ENCODE data around the gene RS1. TPM values are rescaled to one million over a fixed set of nuclear protein-coding genes. Genes with fewer than 3 reads are reported as not detected.

The RS1 gene
- total and polyA plus RNA-seq, 10 of the 15 experiments (the other 5 are each of a cell fraction or from before 2014, with no cell fraction given): 0.04 to 0.26 TPM; not detected in 8

DNA sequence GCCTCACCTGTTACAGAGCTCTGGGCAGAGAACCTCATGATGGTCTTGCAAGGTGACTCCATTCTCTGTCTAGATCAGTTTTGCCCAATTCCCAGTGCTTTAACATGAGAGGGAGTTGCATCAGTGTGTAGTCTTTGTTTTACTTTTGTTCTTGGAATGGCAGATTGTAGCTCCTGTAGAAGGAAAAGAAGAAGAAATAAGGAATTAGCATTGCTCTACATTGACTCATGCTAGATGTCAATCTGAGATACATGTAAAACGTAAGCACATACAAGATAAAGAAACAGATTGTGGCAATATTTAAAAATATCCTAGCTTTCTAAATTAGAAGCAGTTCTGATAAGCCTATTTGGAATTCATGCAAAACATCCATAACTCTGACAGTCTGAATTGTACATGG, 19.5 kb upstream of the RS1 start:
- DNase-seq (ENCODE audit: low read depth, low spot score): no peak
- POLR2A ChIA-PET: interaction anchor here (0.7 kb wide), 1 partner anchor 17 kb away, joined by 3 read pairs; no protein-coding TSS in a partner anchor
- in situ Hi-C loops (cut with MboI) (no loop called here), intact Hi-C loops (cut with micrococcal nuclease; ENCODE audit: unreplicated experiment) (no loop called here)
- no peak overlapping the region for H3K9ac ChIP-seq (ENCODE audit: control insufficient read depth, insufficient read depth, low read length)
- no peaks in the 10 kb centered on the region for H3K36me3 ChIP-seq (ENCODE audit: control insufficient read depth in 2 of 2, insufficient read depth in 2 of 2, low read length in 1 of 2)
- H3K9me3 ChIP-seq (replicated peaks; ENCODE audit: control insufficient read depth, insufficient read depth, low read length): no peaks in the 10 kb centered on the region; the same call in 2 of the 3 replicates
- TF ChIP-seq BACH1 (IDR thresholded peaks at IDR 0.05; ENCODE audit: borderline replicate concordance) (no peak), NRF1 (conservative IDR thresholded peaks at IDR 0.05; ENCODE audit: low read depth, low read length) (no peak), GATAD2B (conservative IDR thresholded peaks at IDR 0.05; ENCODE audit: low read depth) (no peak), YBX1 (IDR thresholded peaks at IDR 0.05) (no peak), ETV6 (conservative IDR thresholded peaks at IDR 0.05 in 1 of 2, IDR thresholded peaks at IDR 0.05 in 1 of 2; ENCODE audit: borderline replicate concordance in 1 of 2, low read depth in 1 of 2) (no peak), SMAD5 (IDR thresholded peaks at IDR 0.05; ENCODE audit: low read depth) (no peak), RB1 (IDR thresholded peaks at IDR 0.05; ENCODE audit: borderline replicate concordance) (no peak), CHD1 (IDR thresholded peaks at IDR 0.05; ENCODE audit: low read depth, low read length) (no peak), HDAC6 (IDR thresholded peaks at IDR 0.05; ENCODE audit: unreplicated experiment) (no peak), HDAC2 (IDR thresholded peaks at IDR 0.05) (no peak), POU2F2 (IDR thresholded peaks at IDR 0.05; ENCODE audit: borderline replicate concordance, low read depth, low read length) (no peak), TCF3 (IDR thresholded peaks at IDR 0.05; ENCODE audit: borderline replicate concordance, insufficient read depth, low read depth, low read length) (no peak), POLR2A (IDR thresholded peaks at IDR 0.05; ENCODE audit: low read depth, low read length) (no peak), SREBF2 (IDR thresholded peaks at IDR 0.05; ENCODE audit: low read length) (no peak), ZBED1 (IDR thresholded peaks at IDR 0.05; ENCODE audit: borderline replicate concordance) (no peak), RCOR1 (conservative IDR thresholded peaks at IDR 0.05; ENCODE audit: low read depth, low read length) (no peak)
- TF ChIP-seq, protein P1, sequence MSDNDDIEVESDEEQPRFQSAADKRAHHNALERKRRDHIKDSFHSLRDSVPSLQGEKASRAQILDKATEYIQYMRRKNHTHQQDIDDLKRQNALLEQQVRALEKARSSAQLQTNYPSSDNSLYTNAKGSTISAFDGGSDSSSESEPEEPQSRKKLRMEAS (IDR thresholded peaks at IDR 0.05; ENCODE audit: low read depth, low read length): no peak
- H3K27ac ChIP-seq (ENCODE audit: control insufficient read depth, insufficient read depth): no peak overlapping the region
- H3K79me2 ChIP-seq (ENCODE audit: control insufficient read depth, insufficient read depth, low read length): no peaks in the 10 kb centered on the region
- ATAC-seq: no peak
- CTCF ChIA-PET: interaction anchor here (0.8 kb wide), 1 partner anchor 195 kb away, joined by 4 read pairs; no protein-coding TSS in a partner anchor
- no peak overlapping the region for H2AFZ ChIP-seq (ENCODE audit: control insufficient read depth, low read depth, low read length)
- WGBS (ENCODE audit: insufficient coverage, insufficient replicate concordance, low lambda C conversion rate, missing lambda C conversion rate): 0% methylated on average over 1 of the region's 1 CpG
- RAD21 ChIA-PET (ENCODE audit: unreplicated experiment): no interaction called here
- no peak overlapping the region for H3K4me3 ChIP-seq
- H3K4me1 ChIP-seq (ENCODE audit: control insufficient read depth, insufficient read depth, low read length): no peaks in the 10 kb centered on the region; the same call in 1 of the 2 replicates
- BruUV-seq (replicated peaks): no TSS peak
- H3K27me3 ChIP-seq (replicated peaks in 1 of 2; ENCODE audit: control insufficient read depth in 2 of 2, insufficient read depth in 2 of 2, low read length in 1 of 2): no peaks in the 10 kb centered on the region
- H4K20me1 ChIP-seq (ENCODE audit: control insufficient read depth, insufficient read depth): no peaks in the 10 kb centered on the region
- no peak overlapping the region for H3K4me2 ChIP-seq (ENCODE audit: control insufficient read depth, insufficient read depth)
- FAIRE-seq: no peak
- SMC1A ChIA-PET (ENCODE audit: uncharacterized antibody, unreplicated experiment): interaction anchor here (1.8 kb wide), 1 partner anchor 9 kb away, joined by 6 read pairs; no protein-coding TSS in a partner anchor

Data from GM12878 (cell line).